GM10266 (cell line): ENCODE results near the gene IFNK.
"Not testable (repeated sequence)": the region's sequence is repeated elsewhere in the genome, so short reads cannot be mapped to it uniquely, and the experiment has no call there.

Experiments
- DNase-seq: peaks from one replicate; pipeline ENCODE4 v3.0.0; 2012; ENCODE audit errors: extremely low spot score
- TF ChIP-seq, protein P1 (sequence below): IDR thresholded peaks from 2 replicates; pipeline ENCODE4 v1.5.1; 2012; ENCODE audit warnings: mild to moderate bottlenecking, low read depth; ENCODE audit not compliant: control insufficient read depth, insufficient read depth; ENCODE audit errors: missing control alignments

IFNK gene

GRCh38 chr9:27497883-27498417 lies 26.1 kb upstream of the IFNK start:
- TF ChIP-seq, protein P1, sequence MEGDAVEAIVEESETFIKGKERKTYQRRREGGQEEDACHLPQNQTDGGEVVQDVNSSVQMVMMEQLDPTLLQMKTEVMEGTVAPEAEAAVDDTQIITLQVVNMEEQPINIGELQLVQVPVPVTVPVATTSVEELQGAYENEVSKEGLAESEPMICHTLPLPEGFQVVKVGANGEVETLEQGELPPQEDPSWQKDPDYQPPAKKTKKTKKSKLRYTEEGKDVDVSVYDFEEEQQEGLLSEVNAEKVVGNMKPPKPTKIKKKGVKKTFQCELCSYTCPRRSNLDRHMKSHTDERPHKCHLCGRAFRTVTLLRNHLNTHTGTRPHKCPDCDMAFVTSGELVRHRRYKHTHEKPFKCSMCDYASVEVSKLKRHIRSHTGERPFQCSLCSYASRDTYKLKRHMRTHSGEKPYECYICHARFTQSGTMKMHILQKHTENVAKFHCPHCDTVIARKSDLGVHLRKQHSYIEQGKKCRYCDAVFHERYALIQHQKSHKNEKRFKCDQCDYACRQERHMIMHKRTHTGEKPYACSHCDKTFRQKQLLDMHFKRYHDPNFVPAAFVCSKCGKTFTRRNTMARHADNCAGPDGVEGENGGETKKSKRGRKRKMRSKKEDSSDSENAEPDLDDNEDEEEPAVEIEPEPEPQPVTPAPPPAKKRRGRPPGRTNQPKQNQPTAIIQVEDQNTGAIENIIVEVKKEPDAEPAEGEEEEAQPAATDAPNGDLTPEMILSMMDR, result no peak
- DNase-seq, result no peak

DNA sequence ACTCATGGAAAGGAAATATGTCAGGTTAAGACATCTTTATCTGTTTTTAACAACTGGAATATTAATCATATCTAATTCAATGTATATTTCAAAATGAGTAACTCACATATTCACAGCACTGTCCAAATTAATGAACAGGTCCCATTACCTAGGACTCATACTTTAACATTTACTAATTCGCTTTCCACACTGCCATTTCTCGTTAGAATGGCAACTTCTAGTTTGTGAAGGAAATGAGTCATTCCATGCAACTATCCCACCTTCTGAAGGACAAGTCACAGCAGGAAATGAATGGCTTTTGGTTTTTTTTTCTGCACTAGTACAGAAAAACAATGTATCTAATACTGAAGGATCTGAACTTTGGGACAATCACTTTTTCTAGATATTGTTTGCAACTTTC lies 24.6 kb upstream of the IFNK start:
- TF ChIP-seq, protein P1, result no peak
- DNase-seq, result no peak

DNA sequence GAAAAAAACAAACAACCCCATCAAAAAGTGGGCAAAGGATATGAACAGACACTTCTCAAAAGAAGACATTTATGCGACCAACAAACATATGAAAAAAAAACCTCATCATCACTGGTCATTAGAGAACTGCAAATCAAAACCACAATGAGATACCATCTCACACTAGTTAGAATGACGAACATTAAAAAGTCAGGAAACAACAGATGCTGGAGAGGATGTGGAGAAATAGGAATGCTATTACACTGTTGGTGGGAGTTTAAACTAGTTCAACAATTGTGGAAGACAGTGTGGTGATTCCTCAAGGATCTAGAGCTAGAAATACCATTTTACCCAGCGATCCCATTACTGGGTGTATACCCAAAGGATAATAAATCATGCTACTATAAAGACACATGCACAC lies 23.2 kb upstream of the IFNK start:
- not testable (repeated sequence) for DNase-seq

GRCh38 chr9:27503623-27504022 lies 20.5 kb upstream of the IFNK start:
- DNase-seq, result no peak
- TF ChIP-seq, protein P1, result no peak

- no peak for DNase-seq
- TF ChIP-seq, protein P1, result no peak
Measured at GRCh38 chr9:27504259-27504658, 19.8 kb upstream of the IFNK start.

DNA sequence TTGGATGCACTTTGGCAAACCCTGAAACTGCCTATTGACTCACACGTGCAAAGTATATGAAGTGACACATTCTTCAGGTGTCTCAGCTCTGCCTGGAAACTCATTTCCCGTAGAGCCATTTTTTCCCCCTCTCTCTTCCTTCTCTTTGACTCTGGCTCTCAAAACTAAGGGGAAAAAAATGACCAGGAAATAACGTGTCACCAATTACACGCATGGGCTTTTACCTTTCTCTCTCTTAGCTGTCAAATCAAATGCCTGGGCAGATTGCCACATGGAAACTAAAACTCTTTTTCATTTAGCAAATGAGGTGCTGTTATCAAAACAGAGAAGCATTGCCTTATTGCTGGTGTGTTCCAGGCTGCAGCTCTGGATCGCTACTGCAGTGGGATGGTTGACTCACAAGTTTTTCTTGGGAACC lies 18.3 kb upstream of the IFNK start:
- TF ChIP-seq, protein P1, result no peak
- DNase-seq, result no peak

DNA sequence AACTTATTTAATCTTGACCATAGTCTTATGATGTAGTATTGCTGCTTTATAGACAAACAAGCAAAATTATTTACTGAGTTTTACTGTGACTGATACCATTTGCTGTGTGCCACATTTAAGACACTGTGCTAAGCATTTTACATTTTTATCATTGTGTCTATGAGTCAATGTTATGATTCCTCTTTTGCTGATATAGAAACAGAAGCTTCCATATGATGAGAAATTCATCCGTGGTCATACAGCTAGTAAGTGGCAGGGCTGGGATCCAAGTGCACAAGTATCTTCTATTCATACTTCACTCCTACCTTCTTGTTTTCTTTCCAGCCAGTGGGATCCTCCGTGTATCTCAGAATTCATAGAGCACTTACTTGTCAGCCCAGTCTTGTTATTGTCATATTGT lies 17.1 kb upstream of the IFNK start:
- TF ChIP-seq, protein P1, result no peak
- DNase-seq, result no peak

GRCh38 chr9:27510780-27511179 lies 13.3 kb upstream of the IFNK start:
- TF ChIP-seq, protein P1, result no peak

More at GRCh38 chr9:27510780-27511179, 13.3 kb upstream of the IFNK start:
- DNase-seq, result no peak
